ENCODE measurements around the gene TCERG1L.

TCERG1L gene

DNA sequence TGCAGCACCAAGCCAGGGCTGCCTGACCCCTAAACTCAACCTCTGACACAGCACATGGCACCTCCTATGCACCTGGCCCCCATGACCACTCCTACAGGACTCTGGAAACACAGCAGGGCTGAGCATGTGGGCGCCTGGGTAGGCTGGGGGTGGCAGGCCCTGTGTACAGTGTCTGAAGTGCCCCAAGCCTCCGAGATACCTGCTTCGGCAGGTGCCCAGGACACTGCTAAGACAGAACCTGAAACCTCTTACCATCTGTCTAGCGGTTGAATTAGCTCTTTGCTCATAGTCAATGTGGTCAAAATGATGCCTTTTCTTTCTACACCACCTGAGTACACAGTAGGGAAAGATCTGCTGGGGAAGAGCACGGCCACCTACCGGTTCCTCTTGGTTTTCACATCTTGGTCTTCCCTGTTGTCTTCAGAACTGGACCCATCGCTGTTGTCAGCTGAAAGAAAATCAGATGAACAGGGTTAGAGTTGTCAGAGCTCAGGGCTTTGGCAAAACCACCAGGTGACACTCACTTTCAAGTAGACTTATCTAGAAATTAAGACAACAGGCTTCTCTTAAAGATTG, 177.4 kb downstream of the TCERG1L start:
- TF ChIP-seq, protein P1, sequence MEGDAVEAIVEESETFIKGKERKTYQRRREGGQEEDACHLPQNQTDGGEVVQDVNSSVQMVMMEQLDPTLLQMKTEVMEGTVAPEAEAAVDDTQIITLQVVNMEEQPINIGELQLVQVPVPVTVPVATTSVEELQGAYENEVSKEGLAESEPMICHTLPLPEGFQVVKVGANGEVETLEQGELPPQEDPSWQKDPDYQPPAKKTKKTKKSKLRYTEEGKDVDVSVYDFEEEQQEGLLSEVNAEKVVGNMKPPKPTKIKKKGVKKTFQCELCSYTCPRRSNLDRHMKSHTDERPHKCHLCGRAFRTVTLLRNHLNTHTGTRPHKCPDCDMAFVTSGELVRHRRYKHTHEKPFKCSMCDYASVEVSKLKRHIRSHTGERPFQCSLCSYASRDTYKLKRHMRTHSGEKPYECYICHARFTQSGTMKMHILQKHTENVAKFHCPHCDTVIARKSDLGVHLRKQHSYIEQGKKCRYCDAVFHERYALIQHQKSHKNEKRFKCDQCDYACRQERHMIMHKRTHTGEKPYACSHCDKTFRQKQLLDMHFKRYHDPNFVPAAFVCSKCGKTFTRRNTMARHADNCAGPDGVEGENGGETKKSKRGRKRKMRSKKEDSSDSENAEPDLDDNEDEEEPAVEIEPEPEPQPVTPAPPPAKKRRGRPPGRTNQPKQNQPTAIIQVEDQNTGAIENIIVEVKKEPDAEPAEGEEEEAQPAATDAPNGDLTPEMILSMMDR (IDR thresholded peaks at IDR 0.05), result no peak

DNA sequence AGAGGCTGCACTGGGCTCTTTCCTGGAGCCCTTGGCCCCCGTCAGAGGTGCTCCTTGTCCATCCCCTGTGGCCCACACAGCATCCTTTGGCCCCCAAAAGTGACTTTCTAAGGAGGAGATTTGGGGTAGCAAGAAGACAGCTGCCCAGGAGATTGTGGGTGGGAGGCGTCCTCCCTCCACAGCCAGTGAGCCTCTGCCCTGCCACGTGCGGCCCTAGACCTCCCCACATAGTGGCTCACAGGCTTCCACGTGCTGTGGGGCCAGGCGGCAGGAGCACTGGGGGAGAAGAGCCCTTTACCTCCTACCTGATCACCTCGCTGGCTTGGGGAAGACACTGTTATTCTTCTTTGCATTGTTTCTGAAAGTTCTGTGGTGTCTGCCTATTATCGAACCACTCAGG, 178.8 kb downstream of the TCERG1L start:
- TF ChIP-seq, protein P1 (IDR thresholded peaks at IDR 0.05), result no peak

DNA sequence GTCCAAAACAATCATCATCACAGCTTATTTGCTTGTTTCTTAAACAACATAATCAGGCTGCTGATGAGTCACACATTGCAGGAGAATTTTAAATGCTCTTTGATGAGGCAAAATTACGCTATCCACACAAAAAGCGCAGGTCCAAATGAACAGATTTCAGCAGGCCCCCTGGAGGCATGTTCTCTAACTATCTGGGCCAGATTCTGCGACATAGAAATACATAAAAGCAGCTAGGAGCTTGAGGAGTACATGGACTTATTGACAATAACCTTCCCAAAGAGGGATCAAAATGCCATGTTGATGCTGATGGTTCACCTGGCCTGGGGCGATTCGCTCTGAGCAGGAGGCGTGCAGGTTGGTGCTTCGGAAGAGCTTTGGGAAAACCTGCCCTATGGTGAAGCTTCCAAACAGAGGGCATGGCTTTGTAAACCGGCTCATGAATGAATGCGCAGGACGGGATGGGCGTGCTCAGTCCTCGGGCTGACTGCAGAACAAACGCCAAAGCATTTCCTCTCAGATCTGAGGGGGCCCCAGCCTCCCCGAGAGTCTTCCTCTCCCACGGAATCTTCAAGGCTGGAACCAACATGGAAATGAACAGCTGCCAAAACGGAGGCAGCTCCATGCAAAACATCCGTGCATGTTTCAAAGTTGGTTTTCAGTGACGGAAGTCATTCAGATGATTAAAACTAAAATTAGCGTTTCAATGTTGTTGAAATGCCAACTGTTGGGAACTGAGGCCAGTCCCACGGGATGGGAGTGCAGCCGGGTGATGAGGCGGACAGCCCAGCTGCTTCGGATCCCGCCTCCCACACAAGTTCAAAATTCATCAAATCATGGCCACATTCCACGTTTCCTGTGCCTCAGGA, 179.6 kb downstream of the TCERG1L start:
- TF ChIP-seq, protein P1 (IDR thresholded peaks at IDR 0.05), result no peak

DNA sequence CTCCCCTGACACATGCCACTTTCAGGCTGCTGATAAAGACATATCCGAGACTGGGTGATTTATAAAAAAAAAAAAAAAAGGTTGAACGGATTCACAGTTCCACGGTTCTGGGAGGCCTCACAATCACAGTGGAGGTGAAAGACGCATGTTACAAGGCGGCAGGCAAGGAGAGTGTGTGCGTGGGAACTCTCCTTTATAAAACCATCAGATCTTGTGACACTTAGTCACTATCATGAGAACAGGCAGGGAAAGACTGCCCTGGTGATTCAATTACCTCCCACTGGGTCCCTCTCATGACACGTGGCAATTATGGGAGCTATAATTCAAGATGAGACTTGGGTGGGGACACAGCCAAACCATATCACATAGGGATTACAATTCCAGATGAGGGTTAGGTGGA, 181.5 kb downstream of the TCERG1L start:
- TF ChIP-seq, protein P1 (IDR thresholded peaks at IDR 0.05), result no peak

DNA sequence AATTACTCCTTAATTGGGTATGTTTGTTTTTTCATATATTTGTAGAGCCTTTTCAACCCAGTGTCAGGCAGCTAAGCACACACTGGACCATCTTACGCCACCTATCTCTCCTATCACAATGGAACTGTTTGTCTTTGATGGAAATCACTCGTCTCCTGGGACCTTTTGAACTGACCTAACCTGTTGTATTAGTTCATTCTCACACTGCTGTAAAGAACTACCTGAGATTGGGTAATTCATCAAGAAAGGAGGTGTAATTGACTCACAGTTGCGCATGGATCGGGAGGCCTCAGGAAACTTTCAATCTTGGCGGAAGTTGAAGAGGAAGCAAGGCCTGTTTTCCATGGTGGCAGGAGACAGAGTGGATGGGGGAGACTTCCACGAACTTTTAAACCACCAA, 182.0 kb downstream of the TCERG1L start:
- TF ChIP-seq, protein P1 (IDR thresholded peaks at IDR 0.05), result no peak

DNA sequence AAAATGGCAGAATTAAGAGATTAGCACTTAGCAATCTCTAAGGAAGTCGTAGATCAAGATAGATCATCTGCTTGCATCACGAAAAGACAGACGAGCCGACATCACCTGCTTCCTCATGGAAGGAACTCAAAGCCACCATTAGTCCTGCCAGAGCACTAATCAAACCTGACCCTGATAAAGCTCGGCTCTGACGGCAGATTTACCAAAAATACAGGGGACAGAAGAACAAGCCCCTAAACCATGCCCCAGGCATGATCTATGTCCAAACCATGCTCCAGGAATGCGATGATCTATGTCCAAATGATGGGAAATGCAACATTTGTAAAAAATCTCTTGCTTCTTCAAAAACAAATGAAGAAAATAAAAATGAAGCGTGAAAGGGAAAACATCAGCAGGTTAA, 182.8 kb downstream of the TCERG1L start:
- TF ChIP-seq, protein P1 (IDR thresholded peaks at IDR 0.05), result no peak

DNA sequence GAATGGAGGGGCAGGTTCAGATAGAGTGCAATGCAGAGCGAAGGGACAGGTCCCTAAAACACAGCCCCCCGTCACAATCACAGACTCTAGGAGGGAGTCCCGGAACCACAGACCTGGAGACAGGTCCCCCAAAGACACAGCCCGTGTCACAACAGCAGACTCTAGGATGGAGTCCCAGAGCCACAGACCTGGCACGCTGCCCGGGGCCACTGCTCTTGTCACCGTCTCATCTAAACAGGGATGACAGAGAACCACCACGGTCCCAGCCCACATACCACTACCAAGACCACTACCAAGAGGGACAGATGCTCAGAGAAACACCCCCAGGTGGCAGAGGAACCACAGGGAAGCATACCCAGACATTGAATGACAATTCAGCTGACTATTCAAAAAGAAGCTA, 183.9 kb downstream of the TCERG1L start:
- TF ChIP-seq, protein P1 (IDR thresholded peaks at IDR 0.05), result no peak

Data from LNCAP (cell line).